UCSD-AML1 (cell line): ENCODE data around the gene ACSF3.
"Not testable (repeated sequence)": the region's sequence is repeated elsewhere in the genome, so short reads cannot be mapped to it uniquely, and the experiment has no call there.

Source experiments
- DNase-seq: peaks from one replicate; lab custom pipeline; 2025; ENCODE audit not compliant: unreplicated experiment; lab: John Stamatoyannopoulos, UW

The ACSF3 gene

DNA sequence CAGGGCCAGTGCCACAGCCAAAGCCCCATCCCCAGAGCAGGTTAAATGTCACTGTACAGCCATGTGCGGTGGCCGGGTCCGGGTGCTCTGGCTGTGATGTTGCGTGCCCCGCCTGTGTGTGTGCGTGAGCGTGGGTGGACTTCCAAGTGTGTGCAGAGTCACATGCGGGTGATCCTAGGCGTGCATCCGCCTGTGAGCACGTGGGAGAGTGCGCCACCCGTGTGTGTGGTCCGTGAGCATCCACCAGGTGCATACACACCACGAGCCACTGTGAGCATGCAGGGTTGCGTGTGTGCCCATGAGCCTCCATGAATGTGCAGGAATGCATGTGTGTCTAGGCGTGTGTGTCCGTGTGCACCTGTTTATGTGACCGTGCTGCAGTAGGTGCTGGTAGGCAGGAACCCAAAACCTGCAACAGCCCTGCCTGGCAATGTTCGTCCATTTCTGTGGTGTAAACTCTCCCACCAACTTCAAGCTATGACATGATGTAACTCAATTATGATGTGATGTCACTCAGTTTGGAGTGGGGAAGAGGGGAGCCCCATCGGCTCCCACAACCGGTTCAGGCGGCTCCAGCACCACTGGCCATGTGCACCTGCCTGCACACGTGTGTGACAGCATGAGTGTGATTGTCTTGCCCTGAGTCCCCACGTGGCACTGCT lies 37.6 kb upstream of the ACSF3 start:
- no peak for DNase-seq

GRCh38 chr16:89056592-89056991 lies 37.1 kb upstream of the ACSF3 start:
- DNase-seq: no peak

GRCh38 chr16:89057738-89058137 lies 35.9 kb upstream of the ACSF3 start:
- DNase-seq: no peak

DNA sequence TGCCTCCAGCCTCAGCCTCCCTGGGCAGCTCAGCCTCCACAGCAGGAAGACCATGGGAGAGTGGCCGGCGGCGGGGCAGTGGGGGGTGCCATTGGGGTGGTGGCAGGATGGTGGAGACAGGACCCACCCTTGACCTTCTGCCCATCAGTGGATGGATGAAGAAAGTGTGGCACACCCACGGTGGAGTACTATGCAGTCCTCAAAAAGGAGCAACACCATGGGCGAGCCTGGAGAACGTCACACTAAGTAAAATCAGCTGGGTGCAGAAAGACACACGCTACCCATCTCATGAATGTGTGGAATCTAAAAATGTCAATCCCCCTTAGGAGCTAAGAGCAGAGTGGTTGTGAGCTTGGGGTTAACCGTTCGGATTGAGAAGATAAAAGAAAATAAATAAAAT lies 34.8 kb upstream of the ACSF3 start:
- DNase-seq: no peak

DNA sequence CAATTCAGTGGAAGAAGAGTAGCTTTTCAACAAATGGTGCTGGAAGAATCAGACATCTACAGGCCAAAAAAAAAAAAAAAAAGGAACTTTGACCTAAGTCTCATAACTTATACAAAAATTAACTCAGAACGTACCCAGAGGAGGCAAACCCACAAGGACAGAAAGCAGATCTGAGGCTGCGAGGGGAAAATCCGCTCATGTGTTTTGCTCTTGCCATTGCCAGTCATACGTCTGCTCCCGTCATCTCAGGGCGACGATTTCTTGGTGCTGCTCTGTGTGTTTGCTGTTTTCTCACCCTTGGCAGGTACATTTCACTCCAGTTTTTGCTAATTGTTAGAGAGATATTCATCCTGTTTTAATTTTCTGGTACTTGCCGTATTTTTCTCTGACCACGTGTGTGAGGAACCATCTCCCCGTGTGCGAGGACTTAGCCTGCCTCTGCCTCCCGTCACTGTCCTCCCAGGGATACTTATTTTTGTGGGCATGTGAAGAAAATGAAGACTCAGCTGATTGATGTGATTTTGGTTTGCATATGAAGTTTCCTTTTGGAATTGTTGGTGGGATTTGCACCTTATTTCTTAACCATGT lies 33.4 kb upstream of the ACSF3 start:
- DNase-seq: no peak

- no peak for DNase-seq
Observed at GRCh38 chr16:89061086-89061485, 32.6 kb upstream of the ACSF3 start.

GRCh38 chr16:89061590-89062380 lies 31.9 kb upstream of the ACSF3 start:
- DNase-seq: no peak

GRCh38 chr16:89062389-89063345 lies 31.0 kb upstream of the ACSF3 start:
- no peak for DNase-seq

GRCh38 chr16:89063768-89064320 lies 29.8 kb upstream of the ACSF3 start:
- DNase-seq: no peak

- DNase-seq: no peak
Observed at GRCh38 chr16:89064606-89065457, 28.8 kb upstream of the ACSF3 start.

GRCh38 chr16:89065458-89065822 lies 28.2 kb upstream of the ACSF3 start:
- no peak for DNase-seq

DNA sequence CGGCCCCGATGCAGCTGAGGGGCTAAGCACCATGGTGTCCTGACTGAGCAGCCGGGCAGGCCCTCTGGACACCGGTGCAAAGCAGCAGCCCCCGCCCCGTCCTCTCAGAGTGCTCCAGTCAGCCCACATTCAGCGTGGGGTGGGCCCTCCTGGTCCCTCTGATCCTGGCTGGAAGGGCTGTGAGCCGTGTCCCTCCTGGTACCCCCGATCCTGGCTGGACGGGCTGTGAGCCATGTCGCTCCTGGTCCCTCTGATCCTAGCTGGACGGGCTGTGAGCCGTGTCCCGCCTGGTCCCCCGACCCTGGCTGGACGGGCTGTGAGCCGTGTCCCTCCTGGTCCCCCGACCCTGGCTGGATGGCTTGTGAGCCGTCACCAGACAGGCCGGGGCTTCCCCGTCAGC lies 26.9 kb upstream of the ACSF3 start:
- no peak for DNase-seq

GRCh38 chr16:89067677-89068443 lies 25.8 kb upstream of the ACSF3 start:
- no peak for DNase-seq

GRCh38 chr16:89068814-89069616 lies 24.6 kb upstream of the ACSF3 start:
- DNase-seq: not testable (repeated sequence)

GRCh38 chr16:89069920-89070319 lies 23.7 kb upstream of the ACSF3 start:
- DNase-seq: no peak

DNA sequence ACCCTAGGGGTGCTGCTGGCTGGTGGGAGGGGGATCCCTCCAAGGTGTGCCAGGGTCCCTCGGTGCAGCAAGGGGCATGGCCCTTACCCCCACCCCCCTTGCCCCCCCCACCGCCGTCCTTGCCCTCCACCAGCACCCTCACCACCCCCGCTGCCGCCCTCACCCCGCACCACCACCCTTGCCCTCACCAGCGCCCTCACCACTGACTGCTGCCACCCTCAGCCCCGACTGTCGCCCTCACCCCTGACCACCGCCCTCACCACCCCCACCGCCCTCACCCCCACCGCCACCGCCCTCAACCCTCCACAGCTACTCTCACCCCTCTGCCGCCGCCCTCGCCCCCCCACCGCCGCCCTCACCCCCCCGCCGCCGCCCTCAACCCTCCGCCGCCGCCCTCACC lies 23.1 kb upstream of the ACSF3 start:
- DNase-seq: no peak

- no peak for DNase-seq
Observed at GRCh38 chr16:89071686-89072547, 21.7 kb upstream of the ACSF3 start.
